Measurements from ENCODE around the gene RALGPS2. TPM values are rescaled to one million over a fixed set of nuclear protein-coding genes. Genes with fewer than 3 reads are reported as not detected.

RALGPS2 gene
- total and polyA plus RNA-seq, 9 of the 15 experiments (the other 6 are each of a cell fraction or from before 2014, with no cell fraction given): 0.28 to 6.5 (median 2.6) TPM

DNA sequence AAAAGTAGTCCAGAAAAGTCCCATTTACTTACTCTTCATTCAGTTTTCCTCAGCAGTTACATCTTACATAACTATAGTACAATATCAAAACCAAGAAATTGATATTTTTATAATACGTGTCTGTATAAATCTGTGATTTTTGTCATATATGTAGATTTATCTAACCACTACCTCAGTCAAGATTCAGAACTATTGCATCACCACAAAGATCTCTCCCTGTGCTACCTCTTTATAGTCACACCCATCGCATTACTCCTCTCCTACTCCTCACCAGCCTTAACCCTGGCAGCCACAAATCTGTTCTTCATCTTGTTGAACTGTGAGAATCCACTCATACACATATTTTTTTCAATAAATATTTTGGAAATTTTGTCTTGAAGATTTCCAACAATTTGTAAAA, 72.5 kb downstream of the RALGPS2 start:
- ChIA-PET POLR2A (interaction anchor here (0.9 kb wide), 1 partner anchor 15 kb away, joined by 5 read pairs; no protein-coding TSS in a partner anchor), CTCF (ENCODE audit: low intra/inter-chr PET ratio) (no interaction called here)
- DNase-seq (ENCODE audit: extremely low read depth in 1 of 4, low spot score in 3 of 4): no peak
- no peak overlapping the region for H3K4me2 ChIP-seq (ENCODE audit: insufficient read depth, low read length)
- ATAC-seq: no peak
- H3K36me3 ChIP-seq (ENCODE audit: control insufficient read depth, insufficient read depth, low read length): no peaks in the 10 kb centered on the region
- BruUV-seq (replicated peaks): no TSS peak
- intact Hi-C loops (cut with micrococcal nuclease): no loop called here
- H3K9me1 ChIP-seq (ENCODE audit: control insufficient read depth, insufficient read depth, low read length): no peaks in the 10 kb centered on the region
- H3K27me3 ChIP-seq (ENCODE audit: control insufficient read depth in 2 of 2, insufficient read depth in 2 of 2, low read length in 2 of 2): no peaks in the 10 kb centered on the region
- H3K9ac ChIP-seq (ENCODE audit: insufficient read depth in 1 of 2, low read depth in 2 of 2, low read length in 2 of 2): no peak overlapping the region
- no peaks in the 10 kb centered on the region for H4K20me1 ChIP-seq (replicated peaks; ENCODE audit: control insufficient read depth, insufficient read depth, low read length)
- H3K79me2 ChIP-seq (ENCODE audit: control insufficient read depth, insufficient read depth, low read length): no peaks in the 10 kb centered on the region
- TF ChIP-seq, protein P1, sequence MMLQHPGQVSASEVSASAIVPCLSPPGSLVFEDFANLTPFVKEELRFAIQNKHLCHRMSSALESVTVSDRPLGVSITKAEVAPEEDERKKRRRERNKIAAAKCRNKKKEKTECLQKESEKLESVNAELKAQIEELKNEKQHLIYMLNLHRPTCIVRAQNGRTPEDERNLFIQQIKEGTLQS (IDR thresholded peaks at IDR 0.05): peak; percentile 65
- TF ChIP-seq, protein P1 (CRISPR knock-in tag; conservative IDR thresholded peaks at IDR 0.05): no peak
- TF ChIP-seq USF2 (CRISPR knock-in tag; IDR thresholded peaks at IDR 0.05): no peak
- TF ChIP-seq CEBPG (CRISPR knock-in tag; IDR thresholded peaks at IDR 0.05): no peak
- TF ChIP-seq CEBPG (tag; conservative IDR thresholded peaks at IDR 0.05 in 1 of 2, IDR thresholded peaks at IDR 0.05 in 1 of 2): peak; percentile 60 to 76
- H3K4me3 ChIP-seq: no peak overlapping the region
- H3K27ac ChIP-seq (ENCODE audit: extremely low read depth, low read depth, low read length): no peak overlapping the region
- no peak overlapping the region for H2AFZ ChIP-seq (ENCODE audit: low read depth, low read length)
- no peaks in the 10 kb centered on the region for H3K9me3 ChIP-seq (replicated peaks; ENCODE audit: control insufficient read depth, insufficient read depth, low read depth, low read length)
- H3K4me1 ChIP-seq (replicated peaks in 1 of 2; ENCODE audit: control insufficient read depth in 2 of 2, insufficient read depth in 2 of 2, low read length in 2 of 2): no peaks in the 10 kb centered on the region
- no peak for FAIRE-seq
- in situ Hi-C loops (cut with MboI): loop anchor here (10.0 kb wide), 1 partner anchor 587 kb away; no protein-coding TSS in a partner anchor
- WGBS (ENCODE audit: insufficient coverage, low coverage, missing lambda C conversion rate): 3% methylated on average over 2 of the region's 2 CpGs
